Endothelial cell (in vitro differentiated cells): ENCODE data around the gene STIM2. TPM values are rescaled to one million over a fixed set of nuclear protein-coding genes. Genes with fewer than 3 reads are reported as not detected.

ENCODE experiments used
- DNase-seq: peaks from one replicate; pipeline ENCODE4 v3.0.0; 2021; ENCODE audit warnings: low spot score
- H3K27ac Mint-ChIP-seq: one replicate; pipeline ENCODE4 v1.8.0; 2021; ENCODE audit warnings: mixed read lengths, inconsistent platforms; ENCODE audit not compliant: unreplicated experiment
- H3K27me3 Mint-ChIP-seq: one replicate; pipeline ENCODE4 v1.8.0; 2021; ENCODE audit warnings: mild to moderate bottlenecking, moderate library complexity, mixed read lengths, inconsistent platforms; ENCODE audit not compliant: unreplicated experiment
- H3K36me3 Mint-ChIP-seq: one replicate; pipeline ENCODE4 v1.8.0; 2021; ENCODE audit warnings: mild to moderate bottlenecking, low read depth, mixed read lengths, inconsistent platforms; ENCODE audit not compliant: unreplicated experiment
- H3K4me1 Mint-ChIP-seq: one replicate; pipeline ENCODE4 v1.8.0; 2021; ENCODE audit warnings: mild to moderate bottlenecking, mixed read lengths, inconsistent platforms; ENCODE audit not compliant: unreplicated experiment
- H3K4me3 Mint-ChIP-seq: one replicate; pipeline ENCODE4 v1.8.0; 2021; ENCODE audit warnings: mild to moderate bottlenecking, mixed read lengths, inconsistent platforms; ENCODE audit not compliant: unreplicated experiment
- H3K9me3 Mint-ChIP-seq: one replicate; pipeline ENCODE4 v1.8.0; 2021; ENCODE audit warnings: mixed read lengths, inconsistent platforms; ENCODE audit not compliant: unreplicated experiment
- CTCF ChIP-seq: fragments of 200-600 bp; sonication (generic); IDR thresholded peaks from one replicate; pipeline ENCODE4 v1.5.0; 2021; ENCODE audit warnings: antibody characterized with exemption; ENCODE audit not compliant: unreplicated experiment
- total RNA-seq: library from RNA; stranded (reverse); fragmentation: NEBNext Ultra II Directional; extraction: Animal tissue kit (Norgen Biotek cat#: 25700); gene quantifications from one replicate; pipeline ENCODE4 v1.2.1, GENCODE V29; 2021; ENCODE audit not compliant: unreplicated experiment

The STIM2 gene
- total RNA-seq, 1 donor from 2014 or later: 65.7 TPM

- DNase-seq: no peak
- H3K27me3 Mint-ChIP-seq: peaks cover 2% of the 10 kb centered on the region
- H3K36me3 Mint-ChIP-seq: no peaks in the 10 kb centered on the region
- H3K9me3 Mint-ChIP-seq: no peaks in the 10 kb centered on the region
- H3K4me1 Mint-ChIP-seq: peaks cover 40% of the 10 kb centered on the region
- H3K27ac Mint-ChIP-seq: no peak overlapping the region
- no peak for TF ChIP-seq CTCF
- no peak overlapping the region for H3K4me3 Mint-ChIP-seq
Observed at GRCh38 chr4:26912810-26913209, 52.2 kb downstream of the STIM2 start.

GRCh38 chr4:26916195-26916594 is 55.6 kb downstream of the STIM2 start:
- H3K9me3 Mint-ChIP-seq: no peaks in the 10 kb centered on the region
- peaks cover 12% of the 10 kb centered on the region for H3K36me3 Mint-ChIP-seq
- no peak for DNase-seq
- H3K27me3 Mint-ChIP-seq: peaks cover 2% of the 10 kb centered on the region
- H3K4me3 Mint-ChIP-seq: no peak overlapping the region
- peaks cover 32% of the 10 kb centered on the region for H3K4me1 Mint-ChIP-seq
- no peak for TF ChIP-seq CTCF
- no peak overlapping the region for H3K27ac Mint-ChIP-seq

GRCh38 chr4:26930964-26931363 is 70.3 kb downstream of the STIM2 start:
- Mint-ChIP-seq H3K27me3 (no peaks in the 10 kb centered on the region), H3K27ac (no peak overlapping the region), H3K9me3 (no peaks in the 10 kb centered on the region), H3K4me1 (no peaks in the 10 kb centered on the region), H3K36me3 (no peaks in the 10 kb centered on the region), H3K4me3 (no peak overlapping the region)
- no peak for DNase-seq
- TF ChIP-seq CTCF: no peak

GRCh38 chr4:26931451-26931850 is 70.8 kb downstream of the STIM2 start:
- H3K27me3 Mint-ChIP-seq: no peaks in the 10 kb centered on the region
- H3K36me3 Mint-ChIP-seq: no peaks in the 10 kb centered on the region
- no peak overlapping the region for H3K4me3 Mint-ChIP-seq
- no peak for TF ChIP-seq CTCF
- no peaks in the 10 kb centered on the region for H3K9me3 Mint-ChIP-seq
- DNase-seq: no peak
- no peak overlapping the region for H3K27ac Mint-ChIP-seq
- no peaks in the 10 kb centered on the region for H3K4me1 Mint-ChIP-seq

GRCh38 chr4:26931966-26932365 is 71.3 kb downstream of the STIM2 start:
- Mint-ChIP-seq H3K4me1 (no peaks in the 10 kb centered on the region), H3K9me3 (no peaks in the 10 kb centered on the region)

More at GRCh38 chr4:26931966-26932365, 71.3 kb downstream of the STIM2 start:
- H3K27me3 Mint-ChIP-seq: no peaks in the 10 kb centered on the region
- no peak for TF ChIP-seq CTCF
- H3K36me3 Mint-ChIP-seq: no peaks in the 10 kb centered on the region
- H3K27ac Mint-ChIP-seq: no peak overlapping the region
- no peak overlapping the region for H3K4me3 Mint-ChIP-seq
- no peak for DNase-seq
